Pancreas (tissue), 10 donors: ENCODE measurements around the gene RAB28. TPM values are rescaled to one million over a fixed set of nuclear protein-coding genes. Genes with fewer than 3 reads are reported as not detected.

Source experiments
- ATAC-seq, 4 donors: fragments of 200-7000 bp; cut with Tn5 transposase; one replicate each; pipeline versions ENCODE4 v1.8.0 to v1.9.1; 2020; ENCODE audit warnings: mild to moderate bottlenecking in 4 of 4, moderate library complexity in 4 of 4
- DNase-seq, 6 donors: peaks; one replicate each; pipeline ENCODE4 v3.0.0-alpha.2; 2020
- FAIRE-seq: peaks from 2 replicates; lab custom pipeline; 2012; peaks lifted over from hg19 to GRCh38; lab: Jason Lieb, UNC
- H3K27ac ChIP-seq, 4 donors: fragments of 200-600 bp; sonication (generic); 1 replicate in 3 of 4; 2 replicates in 1 of 4; pipeline versions ENCODE4 v1.5.0 to v1.8.0; 2020
- H3K27me3 ChIP-seq, 4 donors: fragments of 200-600 bp; one replicate each; pipeline ENCODE4 v1.8.0; 2021
- H3K36me3 ChIP-seq, 3 donors: fragments of 200-600 bp; sonication (generic) in 1 of 3; one replicate each; pipeline versions ENCODE4 v1.5.0 to v1.8.0; 2020 to 2021
- H3K4me1 ChIP-seq, 3 donors: fragments of 200-600 bp; one replicate each; pipeline ENCODE4 v1.8.0; 2021
- H3K4me3 ChIP-seq, 4 donors: fragments of 200-600 bp; sonication (generic) in 2 of 4; one replicate each; pipeline versions ENCODE4 v1.5.0 to v1.8.0; 2020 to 2021
- H3K9me3 ChIP-seq, 4 donors: fragments of 200-600 bp; one replicate each; pipeline ENCODE4 v1.8.0; 2021
- CTCF ChIP-seq, 4 donors: fragments of 200-600 bp; sonication (generic) in 3 of 4; IDR thresholded peaks; one replicate each; pipeline versions ENCODE4 v1.5.0 to v1.8.0; 2021; ENCODE audit warnings: antibody characterized with exemption in 4 of 4
- WGBS, 2 donors: extraction: QIAGEN DNeasy Blood & Tissue Kit; methylation state at CpG; one replicate each; pipeline ENCODE4 v1.1.7; 2013; 5-methylcytosine and 5-hydroxymethylcytosine counted together
- intact Hi-C, 3 donors: fragments of 100-400 bp; cut with DNase I; formaldehyde crosslinking; loops; one replicate each; pipeline versions ENCODE4 v1.11.1 to v1.14.2; 2022
- polyA plus RNA-seq, 2 donors: library from polyadenylated mRNA; stranded (reverse); fragments of 200-250 nt; gene quantifications; one replicate each; pipeline ENCODE4 v1.2.3, GENCODE V29; 2013
- total RNA-seq, 6 donors: library from RNA; stranded (reverse); fragmentation: NEBNext Ultra II Directional in 4 of 6; extraction: Animal tissue kit (Norgen Biotek cat#: 25700) in 4 of 6; gene quantifications; one replicate each; pipeline versions ENCODE4 v1.2.1 to v1.2.4, GENCODE V29; 2021 to 2023
- donor health status: healthy with polysubstance abuse.
- donor health status: DM: no; HTN: no; CAD: no; lungs with moderate emphysema.
- donor health status: DM: no; HTN: no; CAD: no.
- donor health status: control.
- donor health status: control.
- donor health status: Bipolar disorder and iron deficiency.
- donor health status: DM: yes; HTN: yes; CAD: no.
- donor health status: DM: no; HTN: no; CAD: no.
- donor health status: DM: no; HTN: no; CAD: no.
- donor health status: DM: yes; HTN: yes; CAD: no.

The RAB28 gene
- total and polyA plus RNA-seq, 8 donors = 2.9 to 10.5 (median 5.4) TPM

DNA sequence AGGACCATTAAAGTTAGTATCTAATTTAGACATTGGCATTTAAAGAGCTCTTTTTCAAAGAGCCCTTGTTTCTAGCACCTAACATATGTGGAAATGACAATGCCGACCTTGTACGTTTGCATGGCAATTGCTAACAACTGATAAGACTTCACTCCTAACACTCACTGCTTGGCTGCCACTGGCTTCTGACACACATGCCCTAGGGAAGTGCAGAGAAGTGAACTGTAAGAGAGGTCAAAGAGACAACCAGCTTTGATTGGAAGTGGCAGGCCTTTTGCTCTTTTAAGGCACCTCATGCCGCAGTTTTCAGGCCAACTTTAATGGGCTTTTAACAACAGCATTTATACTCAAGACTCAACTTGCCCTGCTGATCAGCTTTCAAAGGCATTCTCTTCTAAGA is 158.4 kb downstream of the RAB28 start:
- no peak overlapping the region for H3K27ac ChIP-seq
- no peak for FAIRE-seq
- H3K27me3 ChIP-seq = no peaks in the 10 kb centered on the region
- no peak overlapping the region for H3K4me3 ChIP-seq
- 42 to 48% methylated on average over 3 of the region's 3 CpGs for WGBS, 2 donors
- H3K36me3 ChIP-seq = no peaks in the 10 kb centered on the region
- TF ChIP-seq CTCF (IDR thresholded peaks at IDR 0.05) = no peak
- no peak for ATAC-seq
- no peaks in the 10 kb centered on the region for H3K4me1 ChIP-seq
- intact Hi-C loops = no loop called here
- no peak for DNase-seq
- H3K9me3 ChIP-seq = no peaks in the 10 kb centered on the region

- 90 to 91% methylated on average over 3 of the region's 3 CpGs for WGBS, 2 donors
- no peaks in the 10 kb centered on the region for H3K9me3 ChIP-seq
These were observed 160.2 kb downstream of the RAB28 start for GRCh38 chr4:13323921-13324320.

DNA sequence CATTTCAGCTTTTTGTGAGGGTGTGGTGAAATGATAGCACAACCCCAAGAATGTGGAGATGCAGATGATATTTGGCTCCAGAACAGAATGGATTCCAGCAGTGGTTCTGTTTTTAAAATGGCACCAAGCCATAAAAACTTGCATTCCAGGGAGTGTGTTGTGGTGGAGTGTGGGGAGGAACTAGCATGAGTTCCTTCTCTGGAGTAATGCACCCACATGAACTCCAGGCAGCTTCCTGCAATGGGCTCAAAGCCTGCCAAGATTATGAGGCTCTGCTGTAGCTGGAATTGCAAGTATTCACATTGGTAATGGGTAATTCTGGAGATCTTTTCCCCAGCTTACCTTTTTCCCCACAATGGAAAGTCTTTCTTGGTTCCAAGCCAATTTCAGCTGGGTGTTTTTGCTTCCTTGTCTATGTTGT is 161.4 kb downstream of the RAB28 start:
- H3K36me3 ChIP-seq = no peaks in the 10 kb centered on the region
- TF ChIP-seq CTCF (IDR thresholded peaks at IDR 0.05) = no peak
- no peaks in the 10 kb centered on the region for H3K9me3 ChIP-seq
- no peak for DNase-seq
- no peak for ATAC-seq
- no peak overlapping the region for H3K4me3 ChIP-seq
- intact Hi-C loops = no loop called here
- no peak for FAIRE-seq
- H3K27ac ChIP-seq = no peak overlapping the region
- no peaks in the 10 kb centered on the region for H3K4me1 ChIP-seq
- no peaks in the 10 kb centered on the region for H3K27me3 ChIP-seq

More at GRCh38 chr4:13323921-13324320, 160.2 kb downstream of the RAB28 start:
- DNase-seq (no peak), ATAC-seq (no peak), FAIRE-seq (no peak)
- Histone ChIP-seq H3K4me3 (no peak overlapping the region), H3K4me1 (no peaks in the 10 kb centered on the region), H3K27ac (no peak overlapping the region), H3K27me3 (no peaks in the 10 kb centered on the region), H3K36me3 (no peaks in the 10 kb centered on the region)
- no peak for TF ChIP-seq CTCF (IDR thresholded peaks at IDR 0.05)
- intact Hi-C loops = no loop called here

Other genes starting within 250 kb of the RAB28 start
- gene NKX3-2, start 60.2 kb upstream of the RAB28 start, total RNA-seq = under 1 TPM in 5 of 6 donors, not detected in 1; 0.06 to 0.47 (median 0.08) TPM
- gene NKX3-2, start 60.2 kb upstream of the RAB28 start, polyA plus RNA-seq = under 1 TPM; 0.23 to 0.27 TPM
- gene BOD1L1, start 143.4 kb upstream of the RAB28 start, total RNA-seq = 10 to 100 TPM in 4 of 6 donors, 1 to 10 TPM in 2; 8.4 to 18.4 (median 12.1) TPM
- 1 to 10 TPM; 6.5 to 9.3 TPM for gene BOD1L1, start 143.4 kb upstream of the RAB28 start, polyA plus RNA-seq